Inflammatory macrophage treated with lipopolysaccharide for 1 hour (primary cell): Measurements from ENCODE around the gene CCDC117.
"Not testable (repeated sequence)": the region's sequence is repeated elsewhere in the genome, so short reads cannot be mapped to it uniquely, and the experiment has no call there.

Experiments
- DNase-seq, 2 donors: peaks; one replicate each; pipeline ENCODE4 v3.0.0-alpha.2; 2020 to 2022

The CCDC117 gene

GRCh38 chr22:28802595-28803123 lies 30.2 kb downstream of the CCDC117 start:
- no peak for DNase-seq

GRCh38 chr22:28805426-28805825 lies 32.9 kb downstream of the CCDC117 start:
- DNase-seq, result not testable (repeated sequence)

- no peak for DNase-seq
Observed at GRCh38 chr22:28808716-28809355, 36.3 kb downstream of the CCDC117 start.

- DNase-seq, result peak; percentile 78 to 86
Observed at GRCh38 chr22:28810821-28811491, 38.5 kb downstream of the CCDC117 start.

- no peak for DNase-seq
Observed at GRCh38 chr22:28812516-28812915, 40.0 kb downstream of the CCDC117 start.

GRCh38 chr22:28813772-28814518 lies 41.5 kb downstream of the CCDC117 start:
- DNase-seq, result peak; percentile 93 to 98

GRCh38 chr22:28815111-28815510 lies 42.6 kb downstream of the CCDC117 start:
- DNase-seq, result peak in 1 of 2 donors; percentile 30

GRCh38 chr22:28815729-28816128 lies 43.2 kb downstream of the CCDC117 start:
- DNase-seq, result no peak

- DNase-seq, result no peak
Observed at GRCh38 chr22:28817064-28817463, 44.6 kb downstream of the CCDC117 start.

GRCh38 chr22:28817919-28818859 lies 45.7 kb downstream of the CCDC117 start:
- no peak for DNase-seq

GRCh38 chr22:28819253-28820096 lies 47.0 kb downstream of the CCDC117 start:
- no peak for DNase-seq

- no peak for DNase-seq
Observed at GRCh38 chr22:28820885-28821284, 48.4 kb downstream of the CCDC117 start.

GRCh38 chr22:28821452-28821851 lies 49.0 kb downstream of the CCDC117 start:
- no peak for DNase-seq

GRCh38 chr22:28822930-28823551 lies 50.5 kb downstream of the CCDC117 start:
- no peak for DNase-seq

GRCh38 chr22:28824455-28824854 lies 52.0 kb downstream of the CCDC117 start:
- DNase-seq, result not testable (repeated sequence)

GRCh38 chr22:28826430-28826829 lies 53.9 kb downstream of the CCDC117 start:
- not testable (repeated sequence) for DNase-seq

GRCh38 chr22:28826921-28827320 lies 54.4 kb downstream of the CCDC117 start:
- no peak for DNase-seq

- DNase-seq, result peak; percentile 68 to 96
Observed at GRCh38 chr22:28829358-28830181, 57.1 kb downstream of the CCDC117 start.

GRCh38 chr22:28830441-28830840 lies 57.9 kb downstream of the CCDC117 start:
- no peak for DNase-seq
